Hematopoietic multipotent progenitor cell treated with erythropoietin and hydrocortisone succinate and interleukin-3 and kit ligand, for 4 days (in vitro differentiated cells): ENCODE results near the gene UNC13D.

Source experiments
- DNase-seq: peaks from one replicate; pipeline ENCODE4 v3.0.0-alpha.2; 2015

UNC13D gene

GRCh38 chr17:75843577-75844529 is at the start of gene UNC13D:
UNC13D (minus strand) TSS chr17:75844404; CDS start chr17:75844337, 67 bp downstream.
- peak; percentile 95 for DNase-seq

GRCh38 chr17:75893305-75894048 is 49.3 kb upstream of the UNC13D start:
- DNase-seq: no peak

- DNase-seq: no peak
Measured at GRCh38 chr17:75892556-75893224, 48.5 kb upstream of the UNC13D start.

- DNase-seq: no peak
Measured at GRCh38 chr17:75891605-75892555, 47.7 kb upstream of the UNC13D start.

GRCh38 chr17:75891022-75891604 is 46.9 kb upstream of the UNC13D start:
- DNase-seq: no peak

GRCh38 chr17:75889454-75889853 is 45.2 kb upstream of the UNC13D start:
- DNase-seq: peak; percentile 52

- no peak for DNase-seq
Measured at GRCh38 chr17:75888484-75888883, 44.3 kb upstream of the UNC13D start.

- peak; percentile 49 for DNase-seq
Measured at GRCh38 chr17:75885860-75886259, 41.7 kb upstream of the UNC13D start.

- no peak for DNase-seq
Measured at GRCh38 chr17:75885431-75885830, 41.2 kb upstream of the UNC13D start.

GRCh38 chr17:75881678-75882454 is 37.7 kb upstream of the UNC13D start:
- no peak for DNase-seq

- DNase-seq: no peak
Measured at GRCh38 chr17:75880266-75880665, 36.1 kb upstream of the UNC13D start.

GRCh38 chr17:75878174-75878998 is 34.2 kb upstream of the UNC13D start, which contains the start of gene TRIM47:
TRIM47 (minus strand) TSS chr17:75878581; CDS start chr17:75878548, 33 bp downstream.
- peak; percentile 67 for DNase-seq

- peak; percentile 87 for DNase-seq
Measured at GRCh38 chr17:75877752-75878173, 33.6 kb upstream of the UNC13D start.

- peak; percentile 43 for DNase-seq
Measured at GRCh38 chr17:75876938-75877751, 32.9 kb upstream of the UNC13D start.

- DNase-seq: peak; percentile 68
Measured at GRCh38 chr17:75876190-75876937, 32.2 kb upstream of the UNC13D start.

GRCh38 chr17:75875940-75876189 is 31.7 kb upstream of the UNC13D start:
- peak; percentile 47 for DNase-seq

GRCh38 chr17:75875182-75875939 is 31.2 kb upstream of the UNC13D start:
- DNase-seq: no peak
